IMR-90 (cell line): ENCODE results near the gene TRMT11. TPM values are rescaled to one million over a fixed set of nuclear protein-coding genes. Genes with fewer than 3 reads are reported as not detected.
"Not testable (repeated sequence)": the region's sequence is repeated elsewhere in the genome, so short reads cannot be mapped to it uniquely, and the experiment has no call there.

Experiments
- ATAC-seq: fragments of 200-7000 bp; cut with Tn5 transposase; 2 replicates; pipeline ENCODE4 v1.9.1; 2020; ENCODE audit warnings: low read depth, mild to moderate bottlenecking, moderate library complexity
- BruUV-seq: library from RNA; stranded (reverse); fragments of 400-500 nt; replicated peaks from 2 replicates; lab custom pipeline; 2021; lab: Mats Ljungman, UMichigan
- CTCF ChIA-PET: fragments of 300-600 bp; formaldehyde crosslinking; extraction: SDS; loops from one replicate; lab custom pipeline; 2021; ENCODE audit warnings: antibody characterized with exemption; lab: Yijun Ruan, JAX
- POLR2A ChIA-PET: fragments of 300-600 bp; sonication (Branson Sonifier 250); formaldehyde crosslinking; loops from one replicate; lab custom pipeline; 2022; ENCODE audit warnings: antibody characterized with exemption; ENCODE audit not compliant: unreplicated experiment; lab: Charles Lee
- DNase-seq: peaks from one replicate; pipeline ENCODE4 v3.0.0; 2013
- H2AFZ ChIP-seq: replicated peaks from 2 replicates; pipeline ENCODE3; 2013; ENCODE audit warnings: low read length, mild to moderate bottlenecking; ENCODE audit not compliant: poor library complexity
- H2AK5ac ChIP-seq: 2 replicates; pipeline ENCODE4 v1.6.1; 2013; ENCODE audit warnings: low read depth, low read length, inconsistent platforms
- H2AK9ac ChIP-seq: replicated peaks from 2 replicates; pipeline ENCODE3; 2013; ENCODE audit warnings: mild to moderate bottlenecking, low read depth, low read length, moderate library complexity; ENCODE audit not compliant: poor library complexity
- H2BK120ac ChIP-seq: 2 replicates; pipeline ENCODE4 v1.6.1; 2013; ENCODE audit warnings: low read depth, low read length, inconsistent platforms
- H2BK15ac ChIP-seq: 3 replicates; pipeline ENCODE4 v1.6.1; 2013; ENCODE audit warnings: low read depth, low read length, inconsistent platforms
- H2BK20ac ChIP-seq: 2 replicates; pipeline ENCODE4 v1.6.1; 2013; ENCODE audit warnings: low read depth, mild to moderate bottlenecking, inconsistent platforms, low read length, moderate library complexity
- H2BK5ac ChIP-seq: 2 replicates; pipeline ENCODE4 v1.6.1; 2013; ENCODE audit warnings: mild to moderate bottlenecking, low read depth, low read length, inconsistent platforms; ENCODE audit not compliant: poor library complexity, severe bottlenecking
- H3K14ac ChIP-seq: replicated peaks from 2 replicates; pipeline ENCODE4 v1.6.1; 2013; ENCODE audit warnings: low read depth, low read length, inconsistent platforms
- H3K18ac ChIP-seq: 2 replicates; pipeline ENCODE4 v1.6.1; 2013; ENCODE audit warnings: low read depth, low read length, control low read depth
- H3K23ac ChIP-seq: 2 replicates; pipeline ENCODE4 v1.6.1; 2013; ENCODE audit warnings: low read depth, low read length, inconsistent platforms
- H3K27ac ChIP-seq: 2 replicates; pipeline ENCODE4 v1.5.1; 2013; ENCODE audit warnings: mild to moderate bottlenecking, control low read depth, low read length; ENCODE audit not compliant: insufficient read depth
- H3K27me3 ChIP-seq: 2 replicates; pipeline ENCODE4 v1.6.1; 2013; ENCODE audit warnings: low read length; ENCODE audit not compliant: control insufficient read depth, insufficient read depth
- H3K36me3 ChIP-seq: 2 replicates; pipeline ENCODE4 v1.6.1; 2013; ENCODE audit warnings: low read length, mixed read lengths; ENCODE audit not compliant: control insufficient read depth, insufficient read depth
- H3K4ac ChIP-seq: 2 replicates; pipeline ENCODE4 v1.6.1; 2013; ENCODE audit warnings: low read depth, low read length, inconsistent platforms
- H3K4me1 ChIP-seq: 2 replicates; pipeline ENCODE4 v1.6.1; 2013; ENCODE audit warnings: low read length, mixed read lengths; ENCODE audit not compliant: control insufficient read depth, insufficient read depth
- H3K4me2 ChIP-seq: 2 replicates; pipeline ENCODE4 v1.6.1; 2013; ENCODE audit warnings: low read depth, mild to moderate bottlenecking, control low read depth, low read length, moderate library complexity
- H3K4me3 ChIP-seq: 2 replicates; pipeline ENCODE4 v1.5.1; 2013; ENCODE audit warnings: low read depth, mild to moderate bottlenecking, control low read depth, low read length, moderate library complexity; ENCODE audit not compliant: insufficient read depth
- H3K56ac ChIP-seq: 2 replicates; pipeline ENCODE4 v1.6.1; 2013; ENCODE audit warnings: low read length, inconsistent platforms; ENCODE audit not compliant: insufficient read depth; ENCODE audit errors: extremely low read depth
- H3K79me1 ChIP-seq, 2 experiments: 2 replicates each; pipeline ENCODE4 v1.6.1; 2013; ENCODE audit warnings: low read length in 2 of 2, inconsistent platforms in 1 of 2, low read depth in 1 of 2
- H3K9ac ChIP-seq: 2 replicates; pipeline ENCODE4 v1.6.1; 2013; ENCODE audit warnings: low read depth, low read length, control low read depth
- H3K9me1 ChIP-seq: 2 replicates; pipeline ENCODE4 v1.6.1; 2013; ENCODE audit warnings: low read length, inconsistent platforms; ENCODE audit not compliant: insufficient read depth
- H3K9me3 ChIP-seq: 2 replicates; pipeline ENCODE4 v1.6.1; 2013; ENCODE audit warnings: low read length; ENCODE audit not compliant: control insufficient read depth, insufficient read depth
- H4K20me1 ChIP-seq: 2 replicates; pipeline ENCODE4 v1.6.1; 2013; ENCODE audit warnings: low read length, inconsistent platforms; ENCODE audit not compliant: insufficient read depth
- H4K5ac ChIP-seq: 2 replicates; pipeline ENCODE4 v1.6.1; 2013; ENCODE audit warnings: mild to moderate bottlenecking, low read depth, low read length, control low read depth
- H4K8ac ChIP-seq, 2 experiments: 2 replicates each; pipeline ENCODE4 v1.6.1; 2013; ENCODE audit warnings: low read depth in 2 of 2, low read length in 2 of 2, control low read depth in 1 of 2, inconsistent platforms in 1 of 2
- H4K91ac ChIP-seq: 2 replicates; pipeline ENCODE4 v1.6.1; 2013; ENCODE audit warnings: low read depth, low read length, inconsistent platforms; ENCODE audit not compliant: insufficient read depth
- WGBS, 2 experiments: methylation state at CpG; one replicate each; pipeline versions ENCODE4 v1.1.5 to v1.1.7; 2013; ENCODE audit warnings: missing lambda C conversion rate in 2 of 2; ENCODE audit not compliant: insufficient read length in 1 of 2; ENCODE audit errors: extremely low coverage in 2 of 2; 5-methylcytosine and 5-hydroxymethylcytosine counted together
- dilution Hi-C: fragments of 300-500 bp; cut with HindIII; formaldehyde crosslinking; loops from one replicate; pipeline ENCODE4 v1.14.3; 2018; ENCODE audit warnings: low sequenced_read_pairs; ENCODE audit not compliant: unreplicated experiment
- in situ Hi-C: fragments of 300-500 bp; cut with MboI; formaldehyde crosslinking; loops from 3 replicates; pipeline ENCODE4 v1.14.3; 2019; ENCODE audit warnings: low sequenced_read_pairs, inconsistent platforms, mixed read lengths
- intact Hi-C: fragments of 100-400 bp; cut with micrococcal nuclease; formaldehyde crosslinking; loops from 2 replicates; pipeline ENCODE4 v1.10.0; 2022
- polyA plus RNA-seq, 3 experiments: library from polyadenylated mRNA; depleted of rRNA; stranded (reverse); fragments of >200 nt; gene quantifications; 2 replicates each; pipeline ENCODE4 v1.2.3, GENCODE V29; 2012; ENCODE audit warnings: low replicate concordance in 1 of 3
- total RNA-seq: library from RNA; depleted of rRNA; stranded (reverse); fragments of >200 nt; gene quantifications from 2 replicates; pipeline ENCODE4 v1.2.3, GENCODE V29; 2012

TRMT11 gene
- total and polyA plus RNA-seq, 2 of the 4 experiments (the other 2 are of a cell fraction): 14.3 to 19.0 TPM

- ATAC-seq, H3K27ac ChIP-seq, H3K4me1 ChIP-seq, H3K14ac ChIP-seq, H2AFZ ChIP-seq, intact Hi-C loops, H3K23ac ChIP-seq, H2AK9ac ChIP-seq, dilution Hi-C loops, in situ Hi-C loops, H3K79me1 ChIP-seq, H4K5ac ChIP-seq, DNase-seq, H3K9me1 ChIP-seq, H3K4me2 ChIP-seq, BruUV-seq, H2BK120ac ChIP-seq, H2BK5ac ChIP-seq, H3K9me3 ChIP-seq, H3K36me3 ChIP-seq, H4K8ac ChIP-seq, H4K20me1 ChIP-seq, H3K4me3 ChIP-seq, CTCF ChIA-PET, H3K4ac ChIP-seq, H3K18ac ChIP-seq, H4K91ac ChIP-seq, H2AK5ac ChIP-seq, POLR2A ChIA-PET, H3K9ac ChIP-seq, H3K56ac ChIP-seq, H2BK20ac ChIP-seq, H2BK15ac ChIP-seq, H3K27me3 ChIP-seq: not testable (repeated sequence)
- WGBS, 2 experiments: no CpG with 5 or more reads among the region's 3 CpGs
Measured at GRCh38 chr6:126058085-126058484, 71.7 kb downstream of the TRMT11 start.
